Stimulated activated CD8-positive, alpha-beta memory T cell treated with anti-CD3 and anti-CD28 coated beads, Interleukin-4, amount 100 ng/mL, for 48 hours (primary cell): ENCODE data around the gene SLC2A13.
"Not testable (repeated sequence)": the region's sequence is repeated elsewhere in the genome, so short reads cannot be mapped to it uniquely, and the experiment has no call there.

Source experiments
- DNase-seq: peaks from one replicate; pipeline ENCODE4 v3.0.0-alpha.2; 2020

SLC2A13 gene

DNA sequence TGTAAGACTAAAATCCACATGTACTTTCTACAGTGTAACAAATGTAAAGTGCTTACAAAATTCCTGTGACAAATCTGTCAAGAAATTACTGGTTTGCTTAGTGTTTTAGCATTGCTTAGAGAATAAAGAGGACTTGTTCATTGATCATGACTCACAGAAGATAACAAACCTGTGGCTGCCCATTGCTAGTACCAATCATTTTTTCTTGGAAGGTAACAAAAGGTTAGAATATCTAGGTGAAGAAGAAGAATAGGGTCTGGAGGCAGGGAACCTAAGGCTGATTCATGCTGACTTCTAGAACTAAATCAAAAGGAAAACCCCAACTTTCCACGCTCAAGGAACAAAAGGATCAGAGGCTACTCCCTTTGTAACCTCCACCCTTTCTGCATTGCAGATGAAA is 253.5 kb downstream of the SLC2A13 start:
- no peak for DNase-seq

- DNase-seq = not testable (repeated sequence)
Measured at GRCh38 chr12:39848218-39848617, 257.7 kb downstream of the SLC2A13 start.

DNA sequence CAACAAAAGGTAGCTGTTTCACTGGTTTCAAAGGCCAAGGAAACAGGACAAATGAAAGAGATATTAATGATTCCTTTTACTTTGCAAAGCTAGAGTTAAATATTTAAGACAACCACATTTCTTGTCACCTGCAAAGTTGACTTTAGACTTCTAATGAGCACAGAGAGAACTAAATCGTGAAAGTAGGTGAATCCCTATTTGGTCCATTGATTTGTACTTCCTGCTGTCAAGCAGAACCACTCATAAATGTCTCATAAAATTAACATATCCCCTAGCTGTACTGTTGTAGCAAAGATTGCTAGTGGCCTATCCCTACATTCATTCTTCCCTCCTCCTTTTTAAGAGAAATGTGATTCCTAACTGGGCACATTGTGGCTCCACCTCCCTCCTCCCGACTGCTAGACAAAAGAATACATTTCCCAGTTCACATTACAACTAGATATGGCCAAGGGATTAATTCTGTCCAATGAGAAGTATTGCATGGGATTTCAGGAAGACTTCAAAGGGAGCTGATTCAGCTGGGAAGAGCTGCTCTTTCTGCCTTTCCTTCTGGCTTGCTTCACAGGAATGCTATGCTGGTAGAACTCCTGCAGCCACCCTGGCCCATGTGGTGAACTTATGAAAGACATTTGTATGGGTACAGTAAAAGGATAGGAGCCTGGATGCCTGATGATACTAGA is 258.8 kb downstream of the SLC2A13 start:
- no peak for DNase-seq

GRCh38 chr12:39846304-39846703 is 259.6 kb downstream of the SLC2A13 start:
- no peak for DNase-seq

DNA sequence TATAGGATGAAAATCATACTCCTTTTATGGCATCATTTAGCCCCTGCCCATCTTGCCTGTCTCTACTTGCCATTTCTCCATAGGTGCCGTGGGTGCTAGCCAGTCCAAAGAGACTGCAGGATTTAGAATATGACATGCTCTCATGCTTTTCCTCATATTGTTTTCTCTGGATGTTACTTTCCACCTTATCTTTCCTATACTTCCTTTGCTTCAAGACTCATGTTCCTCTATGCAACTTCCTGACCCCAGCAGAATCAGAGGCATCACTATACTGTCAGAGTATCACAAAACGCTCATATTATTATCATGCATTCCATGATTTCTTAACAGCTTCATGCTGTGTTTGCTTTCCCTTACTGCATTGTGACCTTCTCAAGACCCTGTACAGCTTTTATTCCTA is 265.5 kb downstream of the SLC2A13 start:
- DNase-seq = no peak

GRCh38 chr12:39839072-39839471 is 266.8 kb downstream of the SLC2A13 start:
- DNase-seq = no peak

GRCh38 chr12:39835517-39836489 is 270.1 kb downstream of the SLC2A13 start:
- no peak for DNase-seq

GRCh38 chr12:39831587-39832315 is 274.1 kb downstream of the SLC2A13 start:
- no peak for DNase-seq

- no peak for DNase-seq
Measured at GRCh38 chr12:39830852-39831520, 274.9 kb downstream of the SLC2A13 start.

GRCh38 chr12:39830171-39830570 is 275.7 kb downstream of the SLC2A13 start:
- no peak for DNase-seq

DNA sequence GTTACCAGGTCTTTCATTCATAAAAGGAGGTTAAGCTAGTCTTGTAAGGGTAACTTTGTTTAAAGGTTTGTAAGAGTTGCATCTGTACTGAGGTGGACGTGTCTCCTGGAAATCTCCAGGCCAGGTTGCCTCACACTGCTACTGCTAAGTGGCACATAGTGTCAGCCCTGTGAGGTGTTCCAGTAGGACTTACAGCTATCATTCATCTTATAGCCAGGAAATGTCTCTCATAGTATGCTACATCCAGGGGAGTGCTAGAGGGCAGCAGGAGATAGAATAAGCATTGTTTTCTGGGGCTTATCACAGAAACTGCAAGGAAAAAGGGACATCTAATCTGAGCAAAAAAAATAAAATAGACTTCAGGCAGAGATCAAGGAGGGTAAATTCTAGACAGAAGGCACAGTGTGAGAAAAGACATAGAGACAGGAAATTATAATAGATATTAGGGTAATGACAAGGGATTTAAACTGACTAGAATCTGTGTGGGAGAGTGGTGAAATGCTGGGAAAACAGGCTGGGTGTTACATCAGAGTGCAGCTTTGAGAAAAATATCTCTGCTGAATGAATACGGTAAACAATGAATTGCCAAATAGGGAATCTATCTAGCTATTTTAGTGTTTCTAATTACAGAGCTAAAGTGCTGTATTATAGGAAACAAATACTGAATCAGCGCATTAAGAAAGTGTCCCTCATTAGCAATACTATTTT is 281.2 kb downstream of the SLC2A13 start:
- no peak for DNase-seq

DNA sequence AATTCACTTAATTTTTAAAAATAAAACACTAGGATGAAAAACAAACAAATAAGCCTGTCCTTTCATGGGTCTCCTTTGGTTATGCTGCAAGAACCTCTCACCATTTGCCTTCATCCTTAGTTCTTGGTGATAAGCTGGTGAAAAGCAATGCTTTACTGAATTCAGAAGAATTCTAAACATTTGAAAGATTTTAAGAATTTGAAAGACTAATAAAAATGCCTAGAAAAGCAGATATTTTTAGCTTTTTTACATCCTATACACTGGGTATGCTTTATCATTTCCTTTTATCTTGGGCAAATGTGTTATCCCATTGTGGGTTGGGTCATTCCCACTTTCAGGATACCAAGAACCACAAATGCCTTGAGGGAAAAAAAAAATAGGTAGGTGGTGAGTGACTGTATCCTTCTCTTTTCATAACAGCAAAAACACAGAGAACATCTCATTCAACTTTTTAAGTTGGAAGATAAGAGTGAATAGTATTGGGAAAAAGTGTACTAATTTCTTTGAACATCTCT is 289.2 kb downstream of the SLC2A13 start:
- no peak for DNase-seq

- no peak for DNase-seq
Measured at GRCh38 chr12:39815746-39816145, 290.1 kb downstream of the SLC2A13 start.

- no peak for DNase-seq
Measured at GRCh38 chr12:39814626-39815025, 291.3 kb downstream of the SLC2A13 start.

GRCh38 chr12:39813776-39814175 is 292.1 kb downstream of the SLC2A13 start:
- no peak for DNase-seq

- not testable (repeated sequence) for DNase-seq
Measured at GRCh38 chr12:39812456-39812855, 293.4 kb downstream of the SLC2A13 start.

DNA sequence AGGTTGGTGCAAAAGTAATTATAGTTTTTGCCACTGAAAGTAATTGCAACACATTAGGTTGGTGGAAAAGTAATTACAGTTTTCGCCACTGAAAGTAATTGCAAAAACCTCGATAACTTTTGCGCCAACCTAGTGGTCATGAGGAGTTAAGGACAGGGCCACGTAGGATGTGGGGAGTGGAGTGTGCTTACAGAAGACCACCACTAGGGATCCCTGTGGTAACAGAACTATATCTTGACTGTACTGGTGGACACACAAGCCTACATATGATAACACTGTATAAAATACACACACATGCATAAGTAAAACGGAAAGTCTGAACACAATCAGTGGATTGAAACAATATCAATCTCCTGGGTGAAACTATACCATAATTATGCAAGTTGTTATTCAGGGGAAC is 298.8 kb downstream of the SLC2A13 start:
- DNase-seq = no peak

DNA sequence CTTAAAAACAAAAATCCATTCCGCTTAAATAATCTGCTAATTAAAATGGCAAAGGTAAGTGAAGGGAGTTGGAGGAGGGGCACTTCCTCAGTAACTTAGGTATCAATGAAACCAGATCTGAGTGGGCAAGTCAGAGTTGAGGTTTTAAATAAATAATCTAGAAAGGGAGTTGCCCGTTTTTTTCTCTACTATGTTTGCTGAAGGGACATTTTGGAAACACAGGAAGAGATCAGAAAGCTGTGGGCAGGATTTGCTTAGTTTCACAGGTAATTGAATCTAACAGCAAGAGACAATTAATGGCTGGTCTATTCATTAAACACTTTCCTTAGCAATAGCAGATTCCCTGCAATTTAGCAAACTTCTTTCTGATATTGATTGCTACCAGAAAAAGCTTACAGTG is 300.2 kb downstream of the SLC2A13 start:
- DNase-seq = no peak

DNA sequence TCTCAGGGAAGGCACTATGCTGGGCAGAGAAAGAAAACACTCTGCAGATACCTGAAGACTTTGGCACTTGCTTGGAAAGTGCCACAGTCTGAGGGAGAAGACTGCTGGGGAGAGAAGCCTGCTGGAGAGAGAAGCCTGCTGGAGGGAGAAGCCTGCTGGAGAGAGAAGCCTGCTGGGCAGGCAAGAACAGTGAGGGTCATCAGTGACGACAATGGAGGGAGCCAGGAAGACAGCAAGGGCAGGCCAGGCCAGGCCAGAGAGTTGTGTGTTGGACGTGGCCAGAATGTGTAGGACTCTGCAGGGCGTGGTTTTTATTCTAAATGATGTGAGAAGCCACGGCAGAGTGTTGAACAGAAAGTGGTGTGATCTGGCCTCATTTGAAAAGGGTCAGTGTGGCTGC is 301.0 kb downstream of the SLC2A13 start:
- no peak for DNase-seq

DNA sequence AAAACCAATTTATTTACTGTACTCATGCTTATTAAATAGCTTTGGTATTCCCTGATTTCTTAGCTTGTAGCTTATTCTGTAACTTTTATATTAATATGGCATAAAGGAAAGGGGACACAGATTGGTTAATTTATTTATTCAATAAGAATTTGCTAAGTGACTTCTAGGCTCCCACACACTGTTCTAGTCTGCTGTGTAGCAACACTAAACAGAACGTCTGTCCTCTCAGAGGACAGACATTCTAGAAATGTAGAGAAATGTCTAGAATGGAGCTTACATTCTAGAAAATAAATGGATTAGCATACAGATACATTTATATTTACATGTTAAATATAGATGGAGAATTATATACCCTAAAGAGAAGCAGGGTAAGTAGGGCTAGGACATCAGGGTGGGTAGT is 301.4 kb downstream of the SLC2A13 start:
- DNase-seq = no peak

DNA sequence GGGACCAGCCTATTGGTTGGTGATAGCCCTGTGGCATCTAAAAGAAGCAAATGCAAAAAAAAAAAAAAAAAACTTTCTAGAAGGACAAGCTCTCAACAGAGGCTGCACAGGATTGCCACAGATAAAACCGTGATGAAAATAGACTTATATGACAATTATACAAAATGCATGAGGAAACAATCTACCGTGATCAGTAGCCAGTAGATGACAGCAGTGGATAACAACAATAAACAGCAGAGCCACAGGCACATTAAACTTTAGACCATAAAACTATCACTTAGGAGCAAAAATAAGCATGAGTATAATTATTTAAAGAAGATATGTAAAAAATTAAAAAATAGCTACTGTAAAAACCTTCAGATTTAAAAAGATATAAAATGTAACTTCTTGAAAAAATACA is 302.7 kb downstream of the SLC2A13 start:
- DNase-seq = no peak

GRCh38 chr12:39798977-39799376 is 306.9 kb downstream of the SLC2A13 start:
- no peak for DNase-seq
